HG03175 (cell line): ENCODE measurements around the gene CCSER2.
A peak's percentile ranks its signal among the peaks of the same experiment; 100 is the strongest.
"Not testable (repeated sequence)": the region's sequence is repeated elsewhere in the genome, so short reads cannot be mapped to it uniquely, and the experiment has no call there.

ENCODE experiments used
- ATAC-seq: cut with Tn5 transposase; IDR thresholded peaks from one replicate; pipeline ENCODE4 v1.9.1; 2021; ENCODE audit warnings: mild to moderate bottlenecking, moderate library complexity; ENCODE audit not compliant: unreplicated experiment

Gene CCSER2

GRCh38 chr10:84429926-84430520, 101.6 kb downstream of the CCSER2 start:
- ATAC-seq = peak; percentile 99

DNA sequence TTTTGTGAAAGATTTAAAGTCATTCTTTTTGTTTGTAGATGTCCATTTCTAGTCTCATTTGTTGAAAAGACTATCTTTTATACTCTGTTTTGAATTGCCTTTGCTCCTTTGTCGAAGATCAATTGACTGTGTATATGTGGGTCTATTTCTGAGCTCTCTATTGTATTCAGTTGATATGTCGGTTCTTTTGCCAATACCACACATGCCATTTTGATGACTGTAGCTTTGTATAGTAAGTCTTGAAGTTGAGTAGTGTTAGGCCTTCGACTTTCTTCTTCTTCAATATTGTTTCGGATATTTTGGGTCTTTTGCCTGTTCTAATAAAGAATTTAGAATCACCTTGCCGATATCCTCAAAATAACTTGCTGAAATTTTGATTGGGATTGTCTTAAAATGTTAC, 104.5 kb downstream of the CCSER2 start:
- no peak for ATAC-seq

GRCh38 chr10:84440781-84441180, 112.4 kb downstream of the CCSER2 start:
- ATAC-seq = no peak

- no peak for ATAC-seq
Observed at GRCh38 chr10:84447701-84448400, 119.5 kb downstream of the CCSER2 start.

DNA sequence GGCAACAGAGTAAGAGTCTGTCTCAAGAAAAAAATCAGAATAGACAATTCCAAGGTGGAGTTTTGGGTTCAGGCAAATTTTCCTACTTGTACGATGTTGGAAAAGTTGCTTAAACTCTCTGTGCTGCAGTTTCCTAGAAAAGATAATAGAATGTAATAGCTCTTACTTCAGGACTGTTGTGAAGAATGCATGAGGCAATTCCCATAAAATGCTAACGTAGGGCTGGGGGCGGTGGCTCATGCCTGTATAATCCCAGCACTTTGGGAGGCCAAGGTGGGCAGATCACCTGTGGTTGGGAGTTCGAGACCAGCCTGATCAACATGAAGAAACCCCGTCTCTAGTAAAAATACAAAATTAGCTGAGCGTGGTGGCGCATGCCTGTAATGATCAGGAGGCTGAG, 121.0 kb downstream of the CCSER2 start:
- ATAC-seq = not testable (repeated sequence)

DNA sequence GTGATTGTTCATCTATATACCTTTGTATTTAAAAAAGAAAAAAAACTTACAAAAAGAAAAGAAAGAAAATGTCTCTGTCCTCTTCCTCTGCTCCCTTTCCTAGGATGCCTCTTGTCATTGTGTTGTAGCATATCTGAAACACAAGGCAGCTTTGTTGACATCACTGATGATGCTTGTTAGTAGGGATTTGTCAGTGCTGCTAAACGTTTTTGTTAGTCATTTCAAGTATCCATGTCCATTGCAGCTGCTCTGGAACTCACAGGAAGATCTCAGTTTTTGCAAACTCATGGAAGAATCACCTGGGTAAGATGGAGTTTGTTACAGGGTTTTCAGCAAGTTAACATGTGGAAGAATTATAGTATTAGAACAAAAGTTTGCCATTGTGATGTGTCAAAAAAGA, 123.6 kb downstream of the CCSER2 start:
- no peak for ATAC-seq

DNA sequence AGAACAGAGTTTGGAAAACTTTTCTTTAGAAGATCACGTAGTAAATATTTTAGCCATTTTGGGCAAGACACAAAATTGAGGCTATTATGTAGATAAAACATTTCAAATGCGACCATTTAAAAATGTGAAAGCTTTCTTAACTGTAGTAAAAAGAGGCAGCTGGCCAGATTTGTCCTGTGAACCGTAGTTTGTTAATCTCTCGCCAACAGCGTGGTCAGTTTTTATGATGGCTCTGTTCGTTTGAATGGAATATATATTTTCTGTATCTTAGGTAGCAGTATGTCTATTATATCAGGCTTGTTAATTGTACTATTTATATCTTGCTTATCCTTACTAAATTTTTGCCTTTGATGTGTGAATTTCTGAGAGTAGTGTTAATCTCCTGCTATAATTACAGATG, 124.9 kb downstream of the CCSER2 start:
- ATAC-seq = no peak

DNA sequence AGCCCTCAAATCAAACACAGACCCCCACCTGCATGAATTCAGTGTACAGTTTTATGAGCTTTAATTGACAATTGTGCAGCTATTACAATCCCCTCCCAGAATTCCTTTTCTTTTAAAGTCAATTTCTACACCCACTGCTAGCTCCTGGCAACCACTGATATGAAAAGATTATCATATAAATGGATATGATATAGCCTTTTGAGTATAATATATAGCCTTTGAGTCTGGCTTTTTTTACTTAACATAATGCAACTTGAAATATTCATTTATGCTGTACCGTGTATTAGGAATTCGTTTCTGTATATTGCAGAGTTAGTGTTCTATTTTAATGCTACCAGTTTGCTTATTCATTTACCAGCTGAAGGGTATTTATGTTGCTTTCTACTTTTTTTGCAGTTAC, 127.7 kb downstream of the CCSER2 start:
- ATAC-seq = no peak

GRCh38 chr10:84460520-84460919, 132.1 kb downstream of the CCSER2 start:
- ATAC-seq = no peak

GRCh38 chr10:84469470-84469869, 141.1 kb downstream of the CCSER2 start:
- ATAC-seq = no peak

- no peak for ATAC-seq
Observed at GRCh38 chr10:84473136-84473535, 144.7 kb downstream of the CCSER2 start.

GRCh38 chr10:84477398-84478128, 149.2 kb downstream of the CCSER2 start:
- ATAC-seq = no peak

GRCh38 chr10:84478151-84478550, 149.8 kb downstream of the CCSER2 start:
- no peak for ATAC-seq

- ATAC-seq = no peak
Observed at GRCh38 chr10:84478679-84479078, 150.3 kb downstream of the CCSER2 start.

DNA sequence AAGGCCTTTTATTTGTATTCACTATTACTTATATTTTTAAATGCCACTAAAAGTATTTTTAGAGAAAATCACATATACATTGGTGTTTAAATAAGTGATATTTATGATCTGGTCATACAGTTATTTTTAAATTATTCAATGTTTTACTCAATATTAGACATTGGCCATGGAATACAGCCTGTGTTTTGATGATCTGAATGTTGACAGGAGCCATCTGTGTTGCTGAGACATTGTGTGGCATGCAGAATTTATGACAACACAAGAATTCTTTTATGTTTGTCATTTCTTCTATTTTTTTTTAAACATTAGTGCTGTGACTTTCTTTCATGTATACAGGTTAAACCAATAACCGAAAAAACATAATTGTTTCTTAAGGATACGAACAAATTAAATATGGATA, 156.2 kb downstream of the CCSER2 start:
- no peak for ATAC-seq

DNA sequence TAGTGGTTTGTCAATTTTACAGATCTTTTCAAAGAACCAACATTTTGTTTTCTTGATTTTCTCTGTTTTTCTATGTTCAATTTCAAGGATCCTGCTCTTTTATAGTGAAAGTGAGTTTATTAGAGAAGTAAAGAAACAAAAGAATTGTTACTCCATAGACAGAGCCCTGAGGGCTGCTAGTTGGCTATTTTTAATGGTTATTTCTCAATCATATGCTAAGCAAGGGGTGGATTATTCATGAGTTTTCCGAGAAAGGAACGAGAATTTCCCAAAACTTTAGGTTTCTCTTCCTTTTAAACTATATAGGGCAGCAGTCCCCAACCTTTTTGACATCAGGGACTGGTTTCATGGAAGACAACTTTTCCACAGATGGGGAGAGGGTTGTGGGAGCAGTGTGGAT, 165.0 kb downstream of the CCSER2 start:
- no peak for ATAC-seq

DNA sequence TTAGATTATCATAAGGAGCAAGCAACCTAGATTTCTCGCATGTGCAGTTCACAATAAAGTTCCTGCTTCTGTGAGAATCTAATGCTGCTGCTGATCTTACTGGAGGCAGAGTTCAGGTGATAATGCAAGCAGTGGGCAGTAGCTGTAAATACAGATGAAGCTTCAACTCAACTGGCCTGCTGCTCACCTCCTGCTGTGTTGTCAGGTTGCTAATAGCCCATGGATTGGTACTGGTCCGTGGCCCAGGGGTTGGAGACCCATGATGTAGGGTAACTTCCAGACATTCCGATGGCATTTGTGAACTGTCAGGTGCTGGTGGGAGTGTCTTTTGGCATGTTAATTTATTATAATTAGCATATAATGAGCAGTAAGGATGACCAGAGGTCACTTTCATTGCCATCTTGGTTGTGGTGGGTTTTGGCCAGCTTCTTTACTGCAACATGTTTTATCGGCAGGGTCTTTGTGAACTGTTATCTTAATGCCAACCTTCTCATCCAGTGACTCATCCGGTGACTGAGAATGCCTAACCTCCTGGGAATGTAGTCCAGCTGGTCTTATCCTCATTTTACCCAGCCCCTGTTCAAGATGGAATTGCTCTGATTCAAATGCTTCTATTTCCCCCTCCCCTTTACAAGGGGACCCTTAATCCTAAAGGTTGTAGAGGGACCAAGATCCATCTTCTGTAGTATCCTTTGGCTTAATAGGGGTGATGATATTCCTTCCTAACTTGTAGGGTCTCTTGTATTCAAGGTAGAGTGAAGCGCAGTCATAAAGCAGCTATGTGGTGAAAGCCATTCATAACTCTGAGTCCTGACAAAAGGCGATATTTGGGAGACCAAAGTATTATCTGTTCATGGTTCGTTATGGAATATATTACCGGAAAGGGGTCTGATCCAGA, 165.8 kb downstream of the CCSER2 start:
- ATAC-seq = no peak

- ATAC-seq = no peak
Observed at GRCh38 chr10:84494849-84495180, 166.4 kb downstream of the CCSER2 start.

DNA sequence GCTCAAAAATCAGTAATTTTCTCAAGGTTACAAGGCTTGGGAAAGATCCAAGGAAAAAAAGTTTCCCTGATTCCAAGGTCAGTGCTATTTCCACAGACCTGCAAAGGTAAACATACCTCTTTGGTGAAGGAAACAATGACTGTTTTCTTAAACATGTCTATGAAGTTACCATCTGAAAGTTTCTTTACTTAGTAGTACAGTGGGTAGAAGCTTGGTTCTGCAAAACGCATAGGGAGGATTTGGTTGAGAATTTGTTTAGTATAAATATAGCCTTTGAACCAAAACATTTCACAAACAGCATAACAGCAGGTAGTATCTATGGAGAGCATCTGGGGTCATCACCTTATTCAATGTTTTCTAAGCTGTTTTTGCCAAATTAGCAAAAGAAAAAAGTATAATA, 169.6 kb downstream of the CCSER2 start:
- no peak for ATAC-seq

DNA sequence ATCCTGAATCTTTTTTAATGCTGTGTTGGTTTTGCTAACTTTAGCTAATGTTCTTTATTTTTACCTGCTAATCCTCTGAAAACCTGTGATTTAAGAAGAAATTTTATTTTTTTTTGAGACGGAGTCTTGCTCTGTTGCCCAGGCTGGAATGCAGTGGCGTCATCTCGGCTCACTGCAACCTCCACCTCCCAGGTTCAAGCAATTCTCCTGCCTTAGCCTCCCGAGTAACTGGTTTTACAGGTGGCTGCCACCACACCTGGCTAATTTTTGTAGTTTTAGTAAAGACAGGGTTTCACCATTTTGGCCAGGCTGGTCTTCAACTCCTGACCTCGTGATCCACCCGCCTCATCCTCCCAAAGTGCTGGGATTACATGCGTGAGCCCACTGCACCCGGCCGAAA, 170.7 kb downstream of the CCSER2 start:
- ATAC-seq = not testable (repeated sequence)

- no peak for ATAC-seq
Observed at GRCh38 chr10:84499846-84500245, 171.5 kb downstream of the CCSER2 start.
